CD8-positive, alpha-beta memory T cell (primary cell): Measurements from ENCODE around the gene SLC4A5. TPM values are rescaled to one million over a fixed set of nuclear protein-coding genes. Genes with fewer than 3 reads are reported as not detected.
"Not testable (repeated sequence)": the region's sequence is repeated elsewhere in the genome, so short reads cannot be mapped to it uniquely, and the experiment has no call there.

ENCODE experiments used
- CTCF ChIA-PET: fragments of 350-600 bp; sonication (Branson Sonifier 250); formaldehyde crosslinking; loops from one replicate; lab custom pipeline; 2021; ENCODE audit warnings: antibody characterized with exemption; lab: Charles Lee
- POLR2A ChIA-PET: fragments of 350-600 bp; sonication (Branson Sonifier 250); formaldehyde crosslinking; loops from one replicate; lab custom pipeline; 2021; ENCODE audit warnings: antibody characterized with exemption; lab: Charles Lee
- DNase-seq, 5 donors: peaks; one replicate each; pipeline versions ENCODE4 v3.0.0 to v3.0.0-alpha.2; 2020 to 2022; ENCODE audit warnings: mixed read lengths in 1 of 5
- H3K27ac ChIP-seq: one replicate; pipeline ENCODE4 v1.7.0; 2013; ENCODE audit warnings: low read depth, mild to moderate bottlenecking, low read length, moderate library complexity
- H3K27me3 ChIP-seq: 2 replicates; pipeline ENCODE4 v1.7.0; 2013; ENCODE audit warnings: low read length, mild to moderate bottlenecking; ENCODE audit not compliant: insufficient read depth, poor library complexity, severe bottlenecking
- H3K36me3 ChIP-seq: 2 replicates; pipeline ENCODE4 v1.7.0; 2013; ENCODE audit warnings: mild to moderate bottlenecking, low read length, moderate library complexity; ENCODE audit not compliant: insufficient read depth
- H3K4me1 ChIP-seq: 2 replicates; pipeline ENCODE4 v1.7.0; 2013; ENCODE audit warnings: mild to moderate bottlenecking, low read length, moderate library complexity; ENCODE audit not compliant: insufficient read depth
- H3K4me3 ChIP-seq: 2 replicates; pipeline ENCODE4 v1.7.0; 2013; ENCODE audit warnings: mild to moderate bottlenecking, low read length
- H3K9me3 ChIP-seq: 2 replicates; pipeline ENCODE4 v1.7.0; 2013; ENCODE audit warnings: mild to moderate bottlenecking, low read length
- H3K27ac Mint-ChIP-seq, 8 donors: one replicate each; pipeline ENCODE4 v1.8.0; 2020 to 2021; ENCODE audit warnings: mixed read lengths in 8 of 8, mild to moderate bottlenecking in 6 of 8, inconsistent platforms in 3 of 8, moderate library complexity in 3 of 8
- H3K27me3 Mint-ChIP-seq, 2 donors: one replicate each; pipeline ENCODE4 v1.8.0; 2020 to 2021; ENCODE audit warnings: mixed read lengths in 2 of 2, mild to moderate bottlenecking in 1 of 2, moderate library complexity in 1 of 2
- H3K36me3 Mint-ChIP-seq, 3 donors: one replicate each; pipeline ENCODE4 v1.8.0; 2020 to 2021; ENCODE audit warnings: mixed read lengths in 3 of 3, inconsistent platforms in 1 of 3, mild to moderate bottlenecking in 1 of 3
- H3K4me1 Mint-ChIP-seq, 3 donors: one replicate each; pipeline ENCODE4 v1.8.0; 2020 to 2021; ENCODE audit warnings: mixed read lengths in 3 of 3, inconsistent platforms in 1 of 3, mild to moderate bottlenecking in 1 of 3
- H3K4me3 Mint-ChIP-seq, 7 donors: one replicate each; pipeline ENCODE4 v1.8.0; 2020 to 2021; ENCODE audit warnings: mixed read lengths in 7 of 7, mild to moderate bottlenecking in 6 of 7, moderate library complexity in 4 of 7, inconsistent platforms in 2 of 7
- H3K9me3 Mint-ChIP-seq, 5 donors: one replicate each; pipeline ENCODE4 v1.8.0; 2020 to 2022; ENCODE audit warnings: mixed read lengths in 5 of 5, mild to moderate bottlenecking in 3 of 5, moderate library complexity in 2 of 5, inconsistent platforms in 1 of 5
- polyA plus RNA-seq: library from polyadenylated mRNA; unstranded; fragments of 300-500 nt; fragmentation: Illumina TruSeq; gene quantifications from one replicate; pipeline ENCODE4 v1.2.3, GENCODE V29; 2021
- total RNA-seq, 2 experiments: library from RNA; stranded (reverse); gene quantifications; one replicate each; pipeline ENCODE4 v1.2.3, GENCODE V29; 2021

Gene SLC4A5
- total and polyA plus RNA-seq, 3 experiments from 2014 or later, result 0.13 to 1.9 (median 1.8) TPM

DNA sequence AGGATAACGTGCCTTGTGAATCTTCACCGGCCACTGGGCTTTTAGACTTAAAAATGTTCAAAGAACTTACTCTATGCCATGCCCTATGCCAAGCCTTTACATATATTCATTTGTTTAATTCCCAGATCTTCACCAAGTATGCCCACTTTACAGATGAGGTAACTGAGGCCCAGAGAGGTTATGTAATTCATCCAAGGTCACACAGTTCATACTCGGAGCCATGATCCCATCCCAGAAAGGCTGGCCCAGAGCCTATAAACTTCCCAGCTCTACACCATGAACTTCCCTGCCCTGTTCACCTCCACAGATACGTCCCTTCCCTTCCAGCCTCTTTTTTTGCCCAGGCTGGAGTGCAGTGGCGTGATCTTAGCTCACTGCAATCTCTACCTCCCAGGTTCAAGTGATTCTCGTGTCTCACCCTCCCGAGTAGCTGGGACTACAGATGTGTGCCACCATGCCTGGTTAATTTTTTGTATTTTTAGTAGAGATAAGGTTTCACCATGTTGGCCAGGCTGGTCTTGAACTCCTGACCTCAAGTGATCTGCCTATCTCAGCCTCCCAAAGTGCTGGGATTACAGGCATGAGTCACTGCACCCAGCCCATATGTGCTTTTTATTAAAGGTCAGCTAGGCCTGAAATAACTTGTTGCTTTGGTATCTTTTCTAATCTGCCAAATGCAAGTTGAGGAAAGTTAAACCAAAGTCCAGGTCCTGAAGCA lies 100.7 kb downstream of the SLC4A5 start:
- Mint-ChIP-seq H3K36me3 (peaks cover 0 to 7% (median 4%) of the 10 kb centered on the region in 3 donors), H3K27me3 (no peaks in the 10 kb centered on the region), H3K27ac (no peak overlapping the region), H3K9me3 (no peaks in the 10 kb centered on the region), H3K4me3 (peak overlapping the region in 1 of 7 donors; percentile 15), H3K4me1 (no peaks in the 10 kb centered on the region)
- no peak for DNase-seq
- ChIA-PET POLR2A (no interaction called here), CTCF (interaction anchor here (1.5 to 4.7 kb wide), 2 partner anchors 7 to 92 kb away, joined by 3 to 22 read pairs; no protein-coding TSS in a partner anchor)
- Histone ChIP-seq H3K36me3 (no peaks in the 10 kb centered on the region), H3K4me1 (no peaks in the 10 kb centered on the region), H3K4me3 (no peak overlapping the region), H3K27ac (no peak overlapping the region), H3K27me3 (no peaks in the 10 kb centered on the region), H3K9me3 (no peaks in the 10 kb centered on the region)

DNA sequence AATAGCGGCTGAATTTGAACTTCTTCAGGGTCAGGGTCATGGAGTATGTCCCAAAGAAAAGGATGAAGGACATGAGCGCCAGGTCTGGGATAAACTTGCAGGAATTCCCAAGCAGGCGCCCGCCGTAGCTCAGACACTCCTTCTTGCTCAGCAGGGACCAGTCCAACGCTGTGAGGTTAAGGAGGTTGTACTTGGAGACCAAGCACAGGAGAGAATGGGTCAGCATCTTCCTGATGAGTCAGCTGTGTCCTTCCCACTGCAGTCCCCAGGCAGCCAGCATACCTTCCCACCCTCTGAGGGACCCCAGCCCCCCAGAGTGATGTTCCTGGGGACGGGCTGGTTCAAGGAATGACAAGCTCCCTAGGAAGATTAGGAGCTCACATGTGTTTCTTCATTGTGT lies 103.9 kb downstream of the SLC4A5 start:
- no peaks in the 10 kb centered on the region for H3K9me3 ChIP-seq
- H3K4me1 Mint-ChIP-seq, result no peaks in the 10 kb centered on the region
- no peaks in the 10 kb centered on the region for H3K9me3 Mint-ChIP-seq
- peaks cover 4 to 13% (median 11%) of the 10 kb centered on the region in 3 donors for H3K36me3 Mint-ChIP-seq
- H3K36me3 ChIP-seq, result no peaks in the 10 kb centered on the region
- H3K4me1 ChIP-seq, result no peaks in the 10 kb centered on the region
- no peaks in the 10 kb centered on the region for H3K27me3 Mint-ChIP-seq
- no peak overlapping the region for H3K4me3 ChIP-seq
- H3K27me3 ChIP-seq, result no peaks in the 10 kb centered on the region
- H3K27ac ChIP-seq, result no peak overlapping the region
- H3K4me3 Mint-ChIP-seq, result no peak overlapping the region
- CTCF ChIA-PET, result interaction anchor here (4.7 kb wide), 1 partner anchor 10 kb away, joined by 22 read pairs; no protein-coding TSS in a partner anchor
- POLR2A ChIA-PET, result no interaction called here
- DNase-seq, result no peak
- no peak overlapping the region for H3K27ac Mint-ChIP-seq

DNA sequence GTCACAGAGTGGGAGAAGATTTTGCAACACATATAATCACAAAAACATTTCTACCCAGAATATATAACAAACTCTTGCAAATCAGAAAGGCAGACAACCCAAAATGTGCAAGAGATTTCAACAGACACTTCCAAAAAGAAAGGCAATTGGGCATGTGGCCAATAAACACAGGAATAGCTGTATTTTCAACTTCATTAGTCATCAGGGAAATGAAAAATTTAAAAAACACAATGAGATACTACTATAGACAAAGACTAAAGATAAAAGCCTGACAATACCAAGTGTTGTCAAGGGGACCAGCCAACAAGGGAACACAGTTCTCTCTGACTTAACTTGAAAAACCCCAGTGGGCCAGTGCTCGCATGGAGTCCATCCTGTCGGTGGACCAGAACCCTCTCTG lies 104.3 kb downstream of the SLC4A5 start:
- Mint-ChIP-seq H3K36me3 (peaks cover 4 to 14% (median 12%) of the 10 kb centered on the region in 3 donors), H3K4me1 (no peaks in the 10 kb centered on the region), H3K9me3 (no peaks in the 10 kb centered on the region), H3K27me3 (no peaks in the 10 kb centered on the region), H3K4me3 (no peak overlapping the region), H3K27ac (no peak overlapping the region)
- ChIA-PET CTCF (interaction anchor here (4.7 kb wide), 1 partner anchor 10 kb away, joined by 22 read pairs; no protein-coding TSS in a partner anchor), POLR2A (no interaction called here)
- DNase-seq, result no peak
- Histone ChIP-seq H3K36me3 (no peaks in the 10 kb centered on the region), H3K4me3 (no peak overlapping the region), H3K4me1 (no peaks in the 10 kb centered on the region), H3K9me3 (no peaks in the 10 kb centered on the region), H3K27ac (no peak overlapping the region), H3K27me3 (no peaks in the 10 kb centered on the region)

DNA sequence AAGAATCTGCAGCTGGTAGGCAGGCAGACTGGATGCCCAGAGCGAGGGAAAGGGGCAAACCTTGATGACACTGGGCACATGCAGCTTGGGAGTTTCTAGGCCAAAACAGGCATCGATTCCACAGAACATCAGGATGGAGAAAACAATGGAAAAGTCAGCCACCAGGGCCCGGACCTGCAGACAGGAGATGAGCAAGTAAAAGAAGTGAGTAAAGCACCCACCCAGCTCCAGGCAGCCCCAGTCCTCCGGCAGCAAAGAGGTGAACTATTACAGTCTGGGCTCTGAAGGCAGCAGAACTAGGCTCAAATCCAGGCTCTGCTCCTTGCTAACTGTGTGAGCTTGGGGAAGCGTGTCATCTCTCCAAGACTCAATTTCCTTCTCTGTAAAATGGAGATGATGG lies 108.2 kb downstream of the SLC4A5 start:
- POLR2A ChIA-PET, result no interaction called here
- Histone ChIP-seq H3K36me3 (no peaks in the 10 kb centered on the region), H3K27me3 (no peaks in the 10 kb centered on the region), H3K4me1 (no peaks in the 10 kb centered on the region), H3K4me3 (no peak overlapping the region), H3K9me3 (no peaks in the 10 kb centered on the region), H3K27ac (no peak overlapping the region)
- H3K4me3 Mint-ChIP-seq, result no peak overlapping the region
- DNase-seq, result no peak
- CTCF ChIA-PET, result interaction anchor here (1.1 kb wide), 1 partner anchor 15 kb away, joined by 3 read pairs; no protein-coding TSS in a partner anchor
- no peaks in the 10 kb centered on the region for H3K9me3 Mint-ChIP-seq
- peaks cover 4 to 15% (median 12%) of the 10 kb centered on the region in 3 donors for H3K36me3 Mint-ChIP-seq
- H3K4me1 Mint-ChIP-seq, result no peaks in the 10 kb centered on the region
- H3K27ac Mint-ChIP-seq, result peak overlapping the region in 1 of 8 donors; percentile 58
- H3K27me3 Mint-ChIP-seq, result no peaks in the 10 kb centered on the region

DNA sequence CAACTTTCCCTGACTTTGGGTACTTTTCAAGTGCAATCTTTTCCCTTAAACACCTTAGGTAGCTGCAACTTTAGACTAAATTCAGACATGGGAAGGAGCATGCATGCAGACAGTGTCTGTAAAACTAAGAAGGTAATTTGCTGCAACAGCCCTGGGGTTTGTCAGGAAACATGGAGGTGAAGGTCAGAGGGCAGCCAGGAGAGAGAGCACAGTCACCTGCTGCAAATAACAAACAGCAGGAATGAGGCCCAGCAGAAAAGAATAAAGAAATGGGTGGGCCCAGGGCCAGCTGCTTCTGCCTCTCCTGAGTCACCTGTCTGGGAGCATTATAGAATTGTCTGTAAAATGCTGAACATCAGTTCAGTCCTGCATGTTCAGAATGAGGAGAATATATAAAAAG lies 109.6 kb downstream of the SLC4A5 start:
- DNase-seq, result no peak
- CTCF ChIA-PET, result interaction anchor here (1.6 kb wide), 1 partner anchor 101 kb away, joined by 4 read pairs; no protein-coding TSS in a partner anchor
- Mint-ChIP-seq H3K36me3 (peaks cover 4 to 15% (median 12%) of the 10 kb centered on the region in 3 donors), H3K9me3 (no peaks in the 10 kb centered on the region), H3K27me3 (no peaks in the 10 kb centered on the region), H3K4me3 (no peak overlapping the region), H3K27ac (peak overlapping the region in 1 of 8 donors; percentile 33), H3K4me1 (no peaks in the 10 kb centered on the region)
- H3K36me3 ChIP-seq, result no peaks in the 10 kb centered on the region
- H3K27me3 ChIP-seq, result no peaks in the 10 kb centered on the region
- no peak overlapping the region for H3K4me3 ChIP-seq
- POLR2A ChIA-PET, result no interaction called here
- H3K9me3 ChIP-seq, result no peaks in the 10 kb centered on the region
- no peak overlapping the region for H3K27ac ChIP-seq
- H3K4me1 ChIP-seq, result no peaks in the 10 kb centered on the region

DNA sequence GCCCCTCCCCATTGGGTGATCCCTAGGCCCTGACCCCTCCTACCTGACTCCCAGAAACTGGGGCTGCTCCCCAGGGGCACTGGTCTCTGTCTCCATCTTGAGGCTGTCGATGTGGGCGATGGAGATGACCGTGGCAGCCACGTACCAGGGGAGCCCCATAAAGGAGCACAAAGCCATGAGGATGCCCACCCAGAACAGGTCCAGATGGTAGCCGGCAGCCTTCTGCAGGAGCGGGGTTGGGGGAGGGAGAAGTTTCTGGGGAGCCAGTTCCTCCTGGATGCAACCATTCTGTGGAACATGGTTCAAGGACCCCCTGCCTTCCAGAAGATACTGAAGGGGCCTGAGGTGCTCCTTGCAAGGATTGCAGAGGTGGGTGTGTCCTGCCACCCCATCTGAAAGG lies 110.8 kb downstream of the SLC4A5 start:
- H3K9me3 Mint-ChIP-seq, result no peaks in the 10 kb centered on the region

DNA sequence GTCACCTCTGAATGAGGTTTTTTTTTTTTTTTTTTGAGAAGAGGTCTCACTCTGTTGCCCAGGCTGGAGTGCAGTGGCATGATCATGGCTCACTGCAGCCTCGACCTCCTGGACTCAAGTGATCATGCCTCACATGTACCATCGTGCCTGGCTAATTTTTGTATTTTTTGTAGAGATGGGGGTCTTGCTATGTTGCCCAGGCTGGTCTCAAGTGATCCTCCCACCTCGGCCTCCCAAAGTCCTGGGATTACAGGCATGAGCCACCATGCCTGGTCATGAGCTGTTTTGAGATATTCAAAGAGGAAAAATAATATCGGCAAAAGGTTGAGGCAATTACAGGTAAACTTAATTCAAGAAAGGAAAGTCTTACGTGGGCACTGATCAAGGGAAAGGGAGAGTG lies 113.4 kb downstream of the SLC4A5 start:
- POLR2A ChIA-PET, H3K27me3 ChIP-seq, H3K4me1 Mint-ChIP-seq, DNase-seq, H3K9me3 ChIP-seq, H3K4me1 ChIP-seq, H3K4me3 Mint-ChIP-seq, H3K36me3 Mint-ChIP-seq, H3K36me3 ChIP-seq, H3K9me3 Mint-ChIP-seq, H3K27me3 Mint-ChIP-seq, H3K27ac ChIP-seq, H3K4me3 ChIP-seq: not testable (repeated sequence)
- peak overlapping the region in 1 of 8 donors; percentile 92 for H3K27ac Mint-ChIP-seq
- CTCF ChIA-PET, result interaction anchor here (0.9 kb wide), 1 partner anchor 20 kb away, joined by 3 read pairs; no protein-coding TSS in a partner anchor

More for the DNA sequence above, 110.8 kb downstream of the SLC4A5 start:
- Histone ChIP-seq H3K4me3 (no peak overlapping the region), H3K27me3 (no peaks in the 10 kb centered on the region), H3K4me1 (no peaks in the 10 kb centered on the region), H3K9me3 (no peaks in the 10 kb centered on the region), H3K27ac (no peak overlapping the region), H3K36me3 (no peaks in the 10 kb centered on the region)
- ChIA-PET POLR2A (no interaction called here), CTCF (no interaction called here)
- Mint-ChIP-seq H3K27me3 (no peaks in the 10 kb centered on the region), H3K27ac (no peak overlapping the region), H3K4me3 (no peak overlapping the region), H3K36me3 (peaks cover 4 to 14% (median 12%) of the 10 kb centered on the region in 3 donors), H3K4me1 (no peaks in the 10 kb centered on the region)
- DNase-seq, result no peak

DNA sequence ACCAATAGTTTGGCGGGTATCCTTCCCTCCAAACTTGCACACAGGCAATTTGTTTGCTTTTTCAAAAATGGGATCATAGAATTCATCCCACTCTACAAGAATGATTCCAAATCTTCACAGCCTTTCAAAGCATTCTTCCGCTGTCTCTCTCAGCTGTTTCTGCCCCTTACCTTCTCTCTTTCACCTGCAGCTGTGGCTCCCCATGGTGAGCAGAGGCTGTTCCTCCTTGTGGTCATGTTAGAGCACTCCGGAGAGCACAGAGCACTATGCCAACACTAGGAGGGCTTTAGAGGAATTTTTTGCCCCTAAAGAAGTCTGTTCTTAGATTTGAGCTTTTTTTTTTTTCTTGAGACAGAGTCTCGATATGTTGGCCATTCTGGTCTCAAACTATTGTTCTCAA lies 114.4 kb downstream of the SLC4A5 start:
- no peaks in the 10 kb centered on the region for H3K4me1 Mint-ChIP-seq
- ChIA-PET POLR2A (no interaction called here), CTCF (interaction anchor here (0.9 kb wide), 1 partner anchor 21 kb away, joined by 3 read pairs; no protein-coding TSS in a partner anchor)

More for the DNA sequence above, 114.4 kb downstream of the SLC4A5 start:
- H3K27me3 Mint-ChIP-seq, result no peaks in the 10 kb centered on the region
- Histone ChIP-seq H3K27ac (no peak overlapping the region), H3K4me3 (no peak overlapping the region), H3K4me1 (no peaks in the 10 kb centered on the region), H3K9me3 (no peaks in the 10 kb centered on the region), H3K36me3 (no peaks in the 10 kb centered on the region), H3K27me3 (no peaks in the 10 kb centered on the region)
- H3K27ac Mint-ChIP-seq, result no peak overlapping the region
- DNase-seq, result no peak
- no peaks in the 10 kb centered on the region for H3K9me3 Mint-ChIP-seq
- peaks cover 0 to 2% (median 2%) of the 10 kb centered on the region in 3 donors for H3K36me3 Mint-ChIP-seq
- H3K4me3 Mint-ChIP-seq, result no peak overlapping the region
